HTR-8/SVneo (cell line): Measurements from ENCODE around the gene ZNF225.
"Not testable (repeated sequence)": the region's sequence is repeated elsewhere in the genome, so short reads cannot be mapped to it uniquely, and the experiment has no call there.

Experiments
- DNase-seq: peaks from one replicate; pipeline ENCODE4 v3.0.0; 2011; ENCODE audit warnings: low spot score, mixed read lengths; ENCODE audit not compliant: insufficient read length
- FAIRE-seq: peaks from 2 replicates; lab custom pipeline; 2011; peaks lifted over from hg19 to GRCh38; lab: Jason Lieb, UNC

The ZNF225 gene

GRCh38 chr19:44113138-44113783 is at the start of gene ZNF225:
Gene ZNF225 (plus strand): TSS chr19:44113399. CDS start chr19:44115828, 2,429 bp downstream.
- DNase-seq (peak; percentile 95), FAIRE-seq (peak; percentile 77)

GRCh38 chr19:44066305-44066704 is 46.9 kb upstream of the ZNF225 start:
- FAIRE-seq (no peak), DNase-seq (no peak)

DNA sequence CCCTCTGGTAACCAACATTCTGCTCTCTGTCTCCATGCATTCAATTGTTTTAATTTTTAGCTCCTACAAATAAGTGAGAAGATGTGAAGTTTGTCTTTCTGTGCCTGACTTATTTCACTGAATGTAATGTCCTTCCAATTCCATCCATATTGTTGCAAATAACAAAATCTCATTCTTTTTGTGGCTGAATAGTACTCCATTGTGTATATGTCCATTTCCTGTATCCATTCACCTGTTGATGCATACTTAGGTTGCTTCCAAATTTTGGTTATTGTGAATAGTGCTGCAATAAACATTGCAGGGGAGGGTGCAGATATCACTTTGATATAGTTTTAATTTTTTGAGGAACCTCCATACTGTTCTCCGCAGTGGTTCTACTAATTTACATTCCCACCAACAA is 43.8 kb upstream of the ZNF225 start:
- DNase-seq (no peak), FAIRE-seq (no peak)

DNA sequence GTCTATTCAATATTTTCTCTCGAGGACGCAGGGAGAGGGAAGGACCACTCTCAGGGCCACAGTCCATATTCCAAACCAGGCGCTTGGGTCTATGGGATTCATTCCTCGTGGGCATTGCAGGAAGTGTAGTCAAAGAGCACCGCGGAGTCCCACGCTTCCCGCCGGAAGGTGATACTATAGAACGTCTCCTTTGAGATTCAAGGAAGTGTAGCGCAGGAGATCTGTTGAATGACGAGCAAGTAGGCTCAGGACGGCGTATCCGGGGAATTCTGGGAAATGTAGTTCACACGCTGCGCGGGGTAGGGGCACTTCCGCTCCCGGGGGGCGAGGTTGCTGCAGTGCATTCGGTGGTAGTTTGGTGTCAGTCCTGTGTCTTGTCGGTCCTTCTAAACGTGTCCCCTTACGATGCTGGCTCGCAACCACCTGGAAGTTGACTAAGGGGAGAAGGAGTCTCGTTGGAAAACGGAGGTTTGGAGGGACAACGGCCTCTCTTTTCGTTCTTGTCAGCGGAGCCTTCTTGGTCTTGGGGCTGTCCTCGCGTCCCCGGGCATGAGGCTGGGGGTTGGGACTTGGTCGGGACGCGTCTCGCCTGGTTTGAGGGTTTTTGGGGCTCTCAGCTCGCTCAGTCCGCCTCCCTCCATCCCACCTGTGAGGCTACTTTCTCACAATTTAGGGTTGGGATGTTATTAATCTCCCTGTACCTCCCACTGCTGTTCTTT is 41.2 kb upstream of the ZNF225 start, which contains the start of gene ZNF284:
TSS of gene ZNF284 (plus strand) at position 336 of the 719 bp plus-strand sequence. CDS start 4,231 bp downstream, outside the sequence.
- peak; percentile 94 for DNase-seq
- FAIRE-seq: peak; percentile 97

DNA sequence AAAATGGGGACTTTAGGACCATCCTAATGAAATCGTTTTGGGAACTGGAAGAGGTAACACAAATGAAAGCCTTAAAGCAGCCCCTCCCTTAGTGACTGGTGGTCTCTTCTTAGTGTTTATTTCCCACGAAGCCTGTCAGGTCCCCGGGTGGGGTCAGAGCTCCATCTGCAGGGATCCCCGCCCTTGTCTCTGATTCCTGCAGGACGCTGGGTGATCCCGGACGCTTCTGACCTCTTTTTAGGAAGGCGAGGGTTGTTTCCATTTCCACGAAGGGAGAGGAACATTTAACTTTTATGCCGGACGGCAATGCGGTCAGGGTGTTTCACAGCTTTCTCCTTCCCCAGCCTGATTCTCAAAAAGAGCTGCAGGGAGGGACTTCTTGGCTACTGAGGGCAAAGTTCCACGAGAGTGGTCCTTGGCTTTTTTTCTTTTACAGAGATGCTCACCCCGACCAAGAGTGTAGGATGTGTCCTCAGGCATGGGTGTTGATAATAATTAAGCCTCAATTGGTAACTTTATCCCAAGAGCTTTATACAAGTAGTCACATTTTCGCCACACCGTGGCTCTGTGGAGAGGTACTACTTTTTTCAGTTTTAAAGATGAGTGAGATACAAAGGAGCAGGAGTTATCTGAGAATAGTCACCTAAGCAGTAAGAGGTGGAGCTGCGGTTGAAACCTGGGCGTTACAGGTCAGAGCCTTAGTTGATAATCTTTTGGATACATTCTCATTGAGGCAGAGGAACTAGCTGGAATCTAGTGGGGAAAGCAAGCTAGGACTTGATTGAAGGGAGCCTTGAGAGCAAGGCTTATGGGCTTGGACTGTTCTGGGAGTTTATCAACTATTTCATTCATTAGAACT is 40.4 kb upstream of the ZNF225 start:
- FAIRE-seq (no peak), DNase-seq (no peak)

DNA sequence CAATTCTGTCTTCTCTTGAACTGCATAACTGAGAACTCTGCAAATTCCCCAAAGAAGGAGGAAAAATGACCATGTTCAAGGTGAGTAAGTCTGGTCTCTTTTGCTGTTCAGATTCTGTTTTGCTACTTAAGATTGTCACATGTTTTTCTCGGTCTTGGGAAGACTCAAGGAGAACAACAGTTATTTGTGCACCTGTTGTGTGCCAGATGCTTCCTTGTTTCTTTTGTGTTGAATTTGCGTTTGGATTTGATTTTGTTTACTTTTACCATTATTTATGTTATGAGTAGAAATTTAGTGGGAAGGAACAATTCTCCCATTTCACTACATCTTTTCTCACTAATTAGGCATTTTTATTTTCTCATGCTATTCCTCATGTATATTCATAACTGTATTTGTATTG is 36.9 kb upstream of the ZNF225 start:
- no peak for FAIRE-seq
- DNase-seq: no peak

- DNase-seq: no peak
- no peak for FAIRE-seq
These were observed 21.1 kb upstream of the ZNF225 start for GRCh38 chr19:44092108-44092507.

DNA sequence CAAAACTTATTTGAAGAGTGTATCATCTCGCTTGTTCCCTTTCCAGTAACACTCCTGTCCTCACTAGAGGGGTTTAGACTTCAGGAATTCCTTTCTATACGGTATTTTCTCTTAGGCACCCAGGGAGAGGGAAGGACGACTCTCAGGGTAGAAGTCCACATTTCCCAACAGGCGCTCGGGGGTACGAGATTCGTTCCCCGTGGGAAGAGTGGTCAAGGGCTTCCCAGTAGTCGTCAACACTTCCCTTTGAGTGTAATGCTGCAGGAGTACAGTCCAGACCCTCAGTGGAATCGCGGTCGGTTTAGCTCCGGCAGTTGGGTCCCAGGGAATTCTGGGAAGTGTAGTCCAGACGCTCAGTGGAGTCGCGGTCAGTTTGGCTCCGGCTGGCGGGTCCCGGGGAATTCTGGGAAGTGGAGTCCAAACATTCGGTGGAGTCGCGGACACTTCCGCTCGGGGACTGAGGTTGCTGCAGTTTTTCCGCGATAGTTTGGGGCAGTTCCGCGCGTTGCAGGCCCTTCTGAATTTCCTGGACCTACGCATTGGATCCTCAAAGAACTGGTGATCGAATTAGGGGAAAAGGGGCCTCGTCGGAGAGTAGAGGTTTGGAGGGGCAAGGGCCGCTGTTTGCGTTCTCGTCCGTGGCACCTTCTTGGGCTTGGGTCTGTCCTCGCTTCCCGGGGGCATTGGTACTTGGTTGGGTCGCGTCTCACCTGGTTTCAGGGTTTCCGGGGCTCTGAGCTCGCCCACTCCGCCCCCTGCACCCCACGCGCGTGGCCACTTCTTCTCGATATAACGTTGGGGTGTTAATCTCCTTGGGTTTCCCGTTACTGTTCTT is 19.1 kb upstream of the ZNF225 start, which contains the start of gene ZNF224:
TSS of gene ZNF224 (plus strand) at position 431 of the 835 bp plus-strand sequence. CDS start 3,513 bp downstream, outside the sequence.
- peak; percentile 93 for DNase-seq
- peak; percentile 79 for FAIRE-seq

DNA sequence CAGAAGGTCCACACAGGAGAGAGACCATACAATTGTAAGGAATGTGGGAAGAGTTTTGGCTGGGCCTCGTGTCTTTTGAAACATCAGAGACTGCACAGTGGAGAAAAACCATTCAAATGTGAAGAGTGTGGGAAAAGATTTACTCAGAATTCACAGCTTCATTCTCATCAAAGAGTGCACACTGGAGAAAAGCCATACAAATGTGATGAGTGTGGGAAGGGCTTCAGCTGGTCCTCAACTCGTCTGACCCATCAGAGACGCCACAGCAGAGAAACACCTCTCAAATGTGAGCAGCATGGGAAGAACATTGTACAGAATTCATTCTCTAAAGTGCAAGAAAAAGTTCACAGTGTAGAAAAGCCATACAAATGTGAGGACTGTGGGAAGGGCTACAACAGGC is 5.4 kb upstream of the ZNF225 start:
- FAIRE-seq: no peak
- no peak for DNase-seq

- DNase-seq: no peak
- no peak for FAIRE-seq
These were observed 3.7 kb upstream of the ZNF225 start for GRCh38 chr19:44109458-44109857.

- DNase-seq: peak; percentile 12
These were observed 1.2 kb upstream of the ZNF225 start for GRCh38 chr19:44111910-44112463.

GRCh38 chr19:44112802-44113137 is 429 bp upstream of the ZNF225 start:
- no peak for DNase-seq
- FAIRE-seq: no peak

More at GRCh38 chr19:44111910-44112463, 1.2 kb upstream of the ZNF225 start:
- FAIRE-seq: no peak

- FAIRE-seq: no peak
- DNase-seq: peak; percentile 10
These were observed 688 bp downstream of the ZNF225 start for GRCh38 chr19:44113784-44114390.

GRCh38 chr19:44121162-44121561 is 8.0 kb downstream of the ZNF225 start:
- not testable (repeated sequence) for FAIRE-seq, DNase-seq

DNA sequence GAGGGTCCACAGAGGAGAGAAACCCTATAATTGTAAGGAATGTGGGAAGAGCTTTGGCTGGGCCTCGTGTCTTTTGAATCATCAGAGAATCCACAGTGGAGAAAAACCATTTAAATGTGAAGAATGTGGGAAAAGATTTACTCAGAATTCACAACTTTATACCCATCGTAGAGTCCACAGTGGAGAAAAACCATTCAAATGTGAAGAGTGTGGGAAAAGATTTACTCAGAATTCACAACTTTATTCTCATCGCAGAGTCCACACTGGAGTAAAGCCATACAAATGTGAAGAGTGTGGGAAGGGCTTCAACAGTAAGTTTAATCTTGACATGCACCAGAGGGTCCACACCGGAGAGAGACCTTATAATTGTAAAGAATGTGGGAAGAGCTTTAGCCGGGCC is 18.8 kb downstream of the ZNF225 start:
- no peak for FAIRE-seq
- no peak for DNase-seq

DNA sequence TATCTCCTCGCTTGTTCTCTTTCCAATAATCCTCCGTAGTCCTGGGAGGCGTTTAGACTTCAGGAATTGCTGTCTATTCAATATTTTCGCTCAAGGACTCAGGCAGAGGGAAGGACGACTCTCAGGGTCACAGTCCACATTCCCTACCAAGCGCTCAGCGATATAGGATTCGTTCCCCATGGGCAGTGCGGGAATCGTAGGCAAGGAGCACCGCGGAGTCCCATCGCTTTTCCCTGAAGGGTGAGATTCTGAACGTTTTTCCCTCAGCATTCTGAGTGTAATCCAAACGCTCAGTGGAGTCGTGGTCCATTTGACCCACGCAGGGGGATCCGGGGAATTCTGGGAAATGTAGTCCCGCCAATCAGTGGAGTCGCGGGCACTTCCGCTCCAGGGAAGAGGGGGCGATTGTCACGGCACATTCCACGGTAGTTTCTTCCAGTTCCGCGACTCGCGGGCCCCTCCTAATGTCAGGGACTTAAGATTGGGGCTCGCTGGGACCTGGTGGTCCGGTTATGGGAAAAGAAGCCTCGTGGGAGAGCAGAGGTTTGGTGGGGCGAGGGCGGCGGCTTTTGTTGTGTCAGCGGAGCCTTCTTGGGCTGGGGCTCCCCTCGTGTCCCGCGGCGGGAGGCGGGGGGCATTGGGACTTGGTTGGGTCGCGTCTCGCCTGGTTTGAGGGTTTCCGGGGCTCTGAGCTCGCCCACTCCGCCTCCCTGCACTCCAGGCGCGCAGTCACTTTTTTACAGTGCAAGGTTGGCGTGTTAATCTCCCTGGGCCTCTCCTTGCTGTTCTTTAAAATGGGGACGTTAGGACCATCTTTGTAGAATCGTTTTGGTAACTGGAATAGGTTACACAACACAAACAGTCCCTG is 28.2 kb downstream of the ZNF225 start, which contains the start of gene ZNF234:
TSS of gene ZNF234 (plus strand) at position 364 of the 868 bp plus-strand sequence. CDS start 3,079 bp downstream, outside the sequence.
- peak; percentile 88 for DNase-seq
- peak; percentile 76 for FAIRE-seq

- DNase-seq (no peak), FAIRE-seq (no peak)
These were observed 28.8 kb downstream of the ZNF225 start for GRCh38 chr19:44142059-44142433.

DNA sequence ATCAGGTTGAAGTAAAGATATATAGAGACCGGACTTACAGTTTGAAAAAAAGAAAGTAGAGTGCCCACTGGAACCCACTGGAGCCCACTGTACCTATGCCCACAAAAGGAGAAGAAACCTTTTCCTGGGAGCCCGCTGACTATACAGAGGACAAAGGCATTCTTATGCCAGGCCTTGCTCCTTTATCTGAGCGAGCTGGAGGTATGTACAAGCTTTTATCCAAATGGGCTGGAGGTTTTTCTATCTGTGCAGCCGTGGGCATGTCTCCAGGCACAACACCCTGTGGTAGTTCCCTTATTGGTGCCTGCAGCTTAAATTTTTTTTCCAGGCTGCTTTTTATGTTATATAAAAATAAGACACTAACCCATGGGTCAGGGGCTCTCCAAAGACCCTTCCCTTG is 36.6 kb downstream of the ZNF225 start:
- FAIRE-seq (no peak), DNase-seq (no peak)
